Measurements from ENCODE around the gene RPN2. TPM values are rescaled to one million over a fixed set of nuclear protein-coding genes. Genes with fewer than 3 reads are reported as not detected.

Gene RPN2
- total RNA-seq, 1 donor from 2014 or later, result 178 TPM

DNA sequence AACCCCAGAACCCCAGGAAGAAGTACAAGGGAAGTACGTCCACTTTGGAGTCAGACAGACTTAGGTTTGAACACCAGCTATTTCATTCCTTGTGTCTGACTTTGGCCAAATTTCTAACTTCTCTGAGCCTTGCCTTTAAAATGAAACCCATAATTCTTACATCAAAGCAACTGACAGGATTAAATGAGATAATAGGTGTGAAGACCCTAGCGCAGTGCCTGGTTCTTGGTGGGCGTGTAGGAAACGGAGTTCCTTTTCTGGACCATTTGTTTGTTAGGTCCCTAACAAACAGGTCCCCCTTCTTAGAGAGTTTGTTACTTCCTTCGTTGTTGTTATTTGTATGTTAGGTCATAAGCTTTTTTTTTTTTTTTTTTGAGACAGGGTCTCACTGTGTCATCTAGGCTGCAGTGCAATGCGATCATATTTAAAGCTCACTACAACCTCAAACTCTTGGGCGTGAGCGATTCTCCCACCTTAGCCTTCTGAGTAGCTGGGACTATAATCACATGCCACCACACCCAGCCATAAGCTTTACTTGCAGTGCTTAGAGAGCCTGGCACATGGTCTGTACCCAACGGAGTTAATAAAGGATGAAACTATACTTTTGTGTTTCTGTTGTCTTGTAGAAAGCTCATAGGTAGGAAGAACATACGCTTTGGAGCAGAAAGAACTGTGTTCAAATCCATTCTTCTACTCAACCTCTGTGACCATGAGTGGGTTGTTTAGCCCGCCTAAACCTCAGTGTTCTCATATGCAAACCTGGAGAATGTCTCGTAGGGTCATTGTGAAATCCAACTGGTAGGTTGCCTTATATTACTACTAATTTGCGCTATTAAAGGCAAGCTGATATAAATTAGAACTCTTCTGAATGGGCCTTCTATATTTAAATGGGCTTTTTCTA, 22.0 kb downstream of the RPN2 start:
- peaks cover 28% of the 10 kb centered on the region for H3K36me3 ChIP-seq (ENCODE audit: control insufficient read depth, insufficient read depth, low read length)
- FAIRE-seq (no peak), DNase-seq (ENCODE audit: low read depth) (no peak)

GRCh38 chr20:37201827-37202162, 22.7 kb downstream of the RPN2 start:
- H3K4me3 ChIP-seq (ENCODE audit: low read depth, low read length), result no peak overlapping the region
- TF ChIP-seq CTCF (IDR thresholded peaks at IDR 0.05; ENCODE audit: insufficient read depth, low read length, severe bottlenecking), result no peak
- no peak for FAIRE-seq
- no peak for DNase-seq (ENCODE audit: low read depth)
- H3K27me3 ChIP-seq (ENCODE audit: control insufficient read depth, insufficient read depth, low read length), result no peaks in the 10 kb centered on the region
- H3K36me3 ChIP-seq (ENCODE audit: control insufficient read depth, insufficient read depth, low read length), result peaks cover 28% of the 10 kb centered on the region

More for the DNA sequence above, 22.0 kb downstream of the RPN2 start:
- TF ChIP-seq CTCF (IDR thresholded peaks at IDR 0.05; ENCODE audit: insufficient read depth, low read length, severe bottlenecking), result no peak
- no peaks in the 10 kb centered on the region for H3K27me3 ChIP-seq (ENCODE audit: control insufficient read depth, insufficient read depth, low read length)
- H3K4me3 ChIP-seq (ENCODE audit: low read depth, low read length), result no peak overlapping the region

DNA sequence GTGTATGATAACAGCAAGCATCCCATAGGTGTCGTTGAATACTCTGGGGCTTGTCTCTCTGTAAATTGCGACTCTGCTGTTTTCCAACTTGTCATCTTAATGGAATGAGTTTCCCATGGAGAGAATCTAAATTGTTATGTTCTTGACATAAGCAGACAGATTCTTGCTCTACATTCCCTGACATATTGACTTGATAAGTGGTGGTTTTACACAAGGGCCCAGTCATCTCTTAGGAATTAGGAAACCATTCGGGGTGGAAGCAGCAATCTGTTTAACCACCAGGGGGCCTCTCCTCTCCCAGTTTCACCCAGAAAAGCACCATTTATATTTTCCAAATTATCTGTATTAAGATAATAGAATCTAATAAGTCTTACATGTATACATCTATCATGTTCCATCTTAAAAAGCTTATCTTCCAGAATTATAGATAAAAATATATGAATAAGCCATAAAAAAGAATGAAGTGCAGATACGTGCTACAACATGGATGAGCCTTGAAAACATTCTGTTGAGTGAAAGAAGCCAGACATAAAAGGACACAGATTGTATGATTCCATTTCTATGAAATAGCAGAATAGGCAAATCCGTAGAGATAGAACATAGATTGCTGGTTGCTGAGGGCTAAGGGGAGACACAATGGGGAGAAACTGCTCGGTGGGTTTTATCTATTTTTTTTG, 23.3 kb downstream of the RPN2 start:
- DNase-seq (ENCODE audit: low read depth) (peak; percentile 87), FAIRE-seq (no peak)
- no peak overlapping the region for H3K4me3 ChIP-seq (ENCODE audit: low read depth, low read length)
- H3K36me3 ChIP-seq (ENCODE audit: control insufficient read depth, insufficient read depth, low read length), result peaks cover 28% of the 10 kb centered on the region
- H3K27me3 ChIP-seq (ENCODE audit: control insufficient read depth, insufficient read depth, low read length), result no peaks in the 10 kb centered on the region
- TF ChIP-seq CTCF (IDR thresholded peaks at IDR 0.05; ENCODE audit: insufficient read depth, low read length, severe bottlenecking), result peak; percentile 68

- H3K36me3 ChIP-seq (ENCODE audit: control insufficient read depth, insufficient read depth, low read length), result peaks cover 25% of the 10 kb centered on the region
- TF ChIP-seq CTCF (IDR thresholded peaks at IDR 0.05; ENCODE audit: insufficient read depth, low read length, severe bottlenecking), result no peak
- H3K4me3 ChIP-seq (ENCODE audit: low read depth, low read length), result no peak overlapping the region
- H3K27me3 ChIP-seq (ENCODE audit: control insufficient read depth, insufficient read depth, low read length), result no peaks in the 10 kb centered on the region
- FAIRE-seq (no peak), DNase-seq (ENCODE audit: low read depth) (no peak)
These were observed 24.9 kb downstream of the RPN2 start for GRCh38 chr20:37204056-37204455.

DNA sequence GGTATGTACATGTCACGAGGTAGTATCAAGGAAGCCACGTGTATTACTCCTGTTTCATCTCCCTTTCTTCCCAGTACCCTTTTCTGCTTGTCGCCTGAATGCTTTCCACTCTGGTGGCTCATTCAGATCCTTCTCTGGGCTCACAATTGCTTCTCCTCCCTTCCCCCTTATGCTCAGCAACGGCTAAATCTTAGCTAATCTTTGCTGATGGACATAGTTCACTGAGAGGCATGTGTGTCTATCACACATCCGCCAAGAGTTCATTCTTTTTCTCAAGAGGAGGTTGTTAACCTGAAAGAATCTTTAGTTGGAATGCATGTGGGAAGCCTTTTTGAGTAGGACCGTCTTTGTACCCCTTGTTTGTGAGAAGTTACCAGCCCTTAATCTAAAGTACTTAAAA, 26.0 kb downstream of the RPN2 start:
- Histone ChIP-seq H3K27me3 (ENCODE audit: control insufficient read depth, insufficient read depth, low read length) (no peaks in the 10 kb centered on the region), H3K4me3 (ENCODE audit: low read depth, low read length) (no peak overlapping the region), H3K36me3 (ENCODE audit: control insufficient read depth, insufficient read depth, low read length) (peaks cover 24% of the 10 kb centered on the region)
- no peak for FAIRE-seq
- DNase-seq (ENCODE audit: low read depth), result no peak
- TF ChIP-seq CTCF (IDR thresholded peaks at IDR 0.05; ENCODE audit: insufficient read depth, low read length, severe bottlenecking), result no peak
